Measurements from ENCODE around the gene CALR3.
"Not testable (repeated sequence)": the region's sequence is repeated elsewhere in the genome, so short reads cannot be mapped to it uniquely, and the experiment has no call there.

DNA sequence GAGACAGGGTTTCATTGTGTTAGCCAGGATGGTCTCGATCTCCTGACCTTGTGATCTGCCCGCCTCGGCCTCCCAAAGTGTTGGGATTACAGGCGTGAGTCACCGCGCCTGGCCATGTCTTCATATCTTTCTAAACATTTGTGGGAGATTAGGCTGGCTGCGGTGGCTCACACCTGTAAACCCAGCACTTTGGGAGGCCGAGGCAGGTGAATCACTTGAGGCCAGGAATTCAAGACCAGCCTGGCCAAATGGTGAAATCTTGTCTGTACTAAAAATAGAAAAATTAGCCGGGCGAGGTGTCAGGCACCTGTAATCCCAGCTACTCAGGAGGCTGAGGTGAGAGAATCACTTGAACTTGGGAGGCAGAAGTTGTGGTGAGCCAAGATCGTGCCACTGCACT lies 10.2 kb upstream of the CALR3 start:
- TF ChIP-seq, protein P1, sequence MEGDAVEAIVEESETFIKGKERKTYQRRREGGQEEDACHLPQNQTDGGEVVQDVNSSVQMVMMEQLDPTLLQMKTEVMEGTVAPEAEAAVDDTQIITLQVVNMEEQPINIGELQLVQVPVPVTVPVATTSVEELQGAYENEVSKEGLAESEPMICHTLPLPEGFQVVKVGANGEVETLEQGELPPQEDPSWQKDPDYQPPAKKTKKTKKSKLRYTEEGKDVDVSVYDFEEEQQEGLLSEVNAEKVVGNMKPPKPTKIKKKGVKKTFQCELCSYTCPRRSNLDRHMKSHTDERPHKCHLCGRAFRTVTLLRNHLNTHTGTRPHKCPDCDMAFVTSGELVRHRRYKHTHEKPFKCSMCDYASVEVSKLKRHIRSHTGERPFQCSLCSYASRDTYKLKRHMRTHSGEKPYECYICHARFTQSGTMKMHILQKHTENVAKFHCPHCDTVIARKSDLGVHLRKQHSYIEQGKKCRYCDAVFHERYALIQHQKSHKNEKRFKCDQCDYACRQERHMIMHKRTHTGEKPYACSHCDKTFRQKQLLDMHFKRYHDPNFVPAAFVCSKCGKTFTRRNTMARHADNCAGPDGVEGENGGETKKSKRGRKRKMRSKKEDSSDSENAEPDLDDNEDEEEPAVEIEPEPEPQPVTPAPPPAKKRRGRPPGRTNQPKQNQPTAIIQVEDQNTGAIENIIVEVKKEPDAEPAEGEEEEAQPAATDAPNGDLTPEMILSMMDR (IDR thresholded peaks at IDR 0.05; ENCODE audit: low read depth, low read length, missing input control): not testable (repeated sequence)
- TF ChIP-seq TAF1 (conservative IDR thresholded peaks at IDR 0.05); YY1 (IDR thresholded peaks at IDR 0.05); GABPA (IDR thresholded peaks at IDR 0.05 in 1 of 2, conservative IDR thresholded peaks at IDR 0.05 in 1 of 2); JUND (IDR thresholded peaks at IDR 0.05); FOXA1 (IDR thresholded peaks at IDR 0.05): not testable (repeated sequence)
